GM20000 (cell line): ENCODE results near the gene SLAMF1.
A peak's percentile ranks its signal among the peaks of the same experiment; 100 is the strongest.
"Not testable (repeated sequence)": the region's sequence is repeated elsewhere in the genome, so short reads cannot be mapped to it uniquely, and the experiment has no call there.

Source experiments
- DNase-seq: peaks from one replicate; pipeline ENCODE4 v3.0.0; 2012; ENCODE audit warnings: low spot score
- TF ChIP-seq, protein P1 (sequence below): IDR thresholded peaks from 2 replicates; pipeline ENCODE4 v1.5.1; 2012; ENCODE audit warnings: mild to moderate bottlenecking, control low read depth; ENCODE audit errors: extremely low read depth, missing control alignments

Gene SLAMF1

DNA sequence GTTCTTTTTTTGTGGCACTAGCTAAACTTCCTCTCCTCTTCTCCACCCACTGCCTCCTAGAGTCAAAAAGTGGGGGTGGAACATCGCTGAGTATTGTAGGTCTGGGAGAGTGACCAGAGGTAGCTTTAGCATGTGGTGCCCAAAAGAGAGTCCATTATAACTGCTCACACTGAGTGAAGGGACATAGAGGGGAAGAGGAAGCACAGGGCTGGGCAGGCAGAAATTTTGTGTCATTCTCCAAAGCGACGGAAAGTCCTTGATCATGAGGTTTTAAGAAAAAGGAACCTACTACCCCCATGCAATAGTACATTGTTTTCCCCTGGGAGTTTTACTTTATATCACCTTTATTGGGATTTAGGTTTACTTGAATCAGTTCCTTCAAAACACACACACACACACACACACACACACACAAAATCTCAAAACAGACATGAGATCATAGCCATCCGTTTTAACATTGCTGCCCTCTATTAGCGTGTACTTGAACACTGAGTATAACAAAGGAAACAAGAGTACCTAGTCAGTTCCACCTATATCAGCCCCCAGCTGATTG, 71.7 kb downstream of the SLAMF1 start:
- TF ChIP-seq, protein P1, sequence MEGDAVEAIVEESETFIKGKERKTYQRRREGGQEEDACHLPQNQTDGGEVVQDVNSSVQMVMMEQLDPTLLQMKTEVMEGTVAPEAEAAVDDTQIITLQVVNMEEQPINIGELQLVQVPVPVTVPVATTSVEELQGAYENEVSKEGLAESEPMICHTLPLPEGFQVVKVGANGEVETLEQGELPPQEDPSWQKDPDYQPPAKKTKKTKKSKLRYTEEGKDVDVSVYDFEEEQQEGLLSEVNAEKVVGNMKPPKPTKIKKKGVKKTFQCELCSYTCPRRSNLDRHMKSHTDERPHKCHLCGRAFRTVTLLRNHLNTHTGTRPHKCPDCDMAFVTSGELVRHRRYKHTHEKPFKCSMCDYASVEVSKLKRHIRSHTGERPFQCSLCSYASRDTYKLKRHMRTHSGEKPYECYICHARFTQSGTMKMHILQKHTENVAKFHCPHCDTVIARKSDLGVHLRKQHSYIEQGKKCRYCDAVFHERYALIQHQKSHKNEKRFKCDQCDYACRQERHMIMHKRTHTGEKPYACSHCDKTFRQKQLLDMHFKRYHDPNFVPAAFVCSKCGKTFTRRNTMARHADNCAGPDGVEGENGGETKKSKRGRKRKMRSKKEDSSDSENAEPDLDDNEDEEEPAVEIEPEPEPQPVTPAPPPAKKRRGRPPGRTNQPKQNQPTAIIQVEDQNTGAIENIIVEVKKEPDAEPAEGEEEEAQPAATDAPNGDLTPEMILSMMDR: no peak
- DNase-seq: no peak

DNA sequence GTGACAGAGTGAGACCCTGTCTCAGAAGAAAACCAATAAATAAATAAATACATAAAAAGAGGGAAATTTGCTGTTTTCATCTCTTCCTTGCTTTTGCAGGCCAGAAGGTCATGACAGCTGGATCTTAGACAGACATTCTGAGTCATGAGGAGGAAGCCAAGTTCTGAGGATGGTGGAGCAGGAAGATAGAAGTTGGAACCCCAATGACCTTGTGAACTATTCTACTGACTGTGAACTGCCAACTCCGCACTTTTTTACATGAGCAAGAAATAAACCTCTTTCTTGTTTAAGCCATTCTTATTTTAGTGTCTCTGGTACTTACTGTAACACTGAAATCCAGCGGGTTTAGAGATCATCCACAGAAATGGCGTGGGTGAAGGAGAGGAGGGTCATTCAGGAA, 76.0 kb downstream of the SLAMF1 start:
- no peak for DNase-seq
- TF ChIP-seq, protein P1: no peak

DNA sequence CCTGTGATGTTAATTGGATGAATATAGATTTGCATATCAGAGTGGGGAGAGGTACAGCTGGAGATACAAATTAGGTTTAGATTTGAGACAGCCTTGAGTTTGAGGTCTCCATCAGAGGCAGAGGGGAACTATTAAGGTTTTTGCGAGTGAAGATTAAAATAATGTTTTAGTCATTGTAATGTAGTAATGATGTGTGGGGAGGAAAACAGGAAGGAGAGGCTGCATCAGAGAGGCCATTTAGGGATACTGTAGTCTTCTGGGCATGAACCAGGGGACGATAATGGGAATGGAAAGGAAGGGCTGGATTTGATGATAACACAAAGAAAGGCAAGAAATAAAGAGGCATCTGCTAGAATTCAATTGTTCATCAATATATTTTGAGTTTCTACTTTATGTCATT, 77.0 kb downstream of the SLAMF1 start:
- TF ChIP-seq, protein P1: no peak
- DNase-seq: no peak

DNA sequence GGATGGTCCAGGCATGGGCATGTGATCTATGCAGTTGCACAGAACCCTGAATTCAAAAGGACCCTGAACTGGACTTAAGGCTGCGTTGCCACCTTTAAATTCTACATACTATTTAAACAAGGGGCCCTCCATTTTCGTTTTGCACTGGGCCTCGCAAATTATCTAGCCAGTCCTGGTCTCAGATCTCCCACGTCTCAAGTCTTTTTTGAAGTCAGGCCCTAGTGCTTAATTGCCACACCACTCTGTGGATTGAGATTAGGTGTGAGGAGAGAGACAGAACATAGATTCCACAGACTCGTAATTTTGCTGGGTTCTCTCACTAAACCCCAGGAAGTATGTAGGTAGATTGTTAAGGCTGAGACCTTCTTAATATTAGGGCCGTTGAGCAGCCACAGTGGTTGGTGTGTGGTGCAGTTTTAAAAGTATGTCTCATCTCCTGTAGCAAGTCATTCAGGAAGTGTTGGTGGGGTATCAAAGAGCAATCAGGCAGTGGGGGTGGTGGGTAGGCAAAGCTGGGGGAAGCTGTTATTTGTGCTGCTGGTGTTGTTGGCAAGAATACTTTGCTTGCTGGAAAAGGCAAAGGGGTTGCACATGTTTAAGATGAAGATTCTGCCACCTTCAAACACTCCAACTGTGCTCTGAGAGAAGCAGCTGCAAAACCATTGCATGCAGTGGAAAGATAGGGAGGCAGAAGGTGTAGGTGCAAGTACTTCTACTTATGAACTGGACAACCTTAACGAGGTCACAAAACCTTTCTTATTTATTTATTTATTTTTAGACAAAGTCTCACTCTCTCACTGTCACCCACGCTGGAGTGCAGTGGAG, 78.8 kb downstream of the SLAMF1 start:
- peak; percentile 34 for DNase-seq
- TF ChIP-seq, protein P1: no peak

DNA sequence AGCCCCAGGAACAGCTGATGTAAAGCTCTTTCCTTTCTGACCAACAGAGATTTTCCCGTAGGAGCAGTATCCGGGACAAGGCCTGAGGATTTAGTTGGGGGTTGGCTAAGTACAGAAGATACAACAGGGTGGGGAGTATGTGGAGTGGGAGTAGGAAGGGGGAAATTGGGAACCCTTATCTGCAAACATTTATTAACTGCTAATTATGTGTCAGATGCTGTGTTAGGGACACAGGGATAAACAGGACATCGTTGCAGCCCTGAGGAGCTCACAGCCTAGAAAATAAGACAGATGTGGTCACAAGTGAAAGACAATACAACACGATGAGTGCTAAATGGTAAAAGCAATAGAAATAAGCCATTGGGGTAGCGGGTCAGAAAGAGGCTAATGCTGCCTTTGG, 79.5 kb downstream of the SLAMF1 start:
- TF ChIP-seq, protein P1: no peak
- DNase-seq: no peak

DNA sequence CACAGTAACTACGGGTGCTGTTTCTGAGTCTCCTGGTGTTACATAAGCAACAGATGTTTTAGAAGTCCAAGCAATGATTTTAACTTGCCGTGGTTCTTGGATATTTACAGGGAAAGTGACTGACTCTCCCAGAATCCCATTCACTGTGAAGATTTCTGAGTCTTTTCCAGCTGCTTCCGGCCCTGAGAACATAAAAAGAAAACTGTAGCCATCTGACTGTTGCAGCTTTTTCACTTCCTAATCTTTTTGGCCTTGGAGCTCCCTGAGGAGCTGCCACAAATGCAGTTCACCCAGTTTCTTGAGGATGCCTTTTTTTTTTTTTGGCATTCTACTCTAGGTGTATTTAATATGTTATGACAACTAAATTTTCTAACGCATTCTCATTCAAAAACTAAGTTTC, 81.3 kb downstream of the SLAMF1 start:
- no peak for DNase-seq
- TF ChIP-seq, protein P1: no peak

DNA sequence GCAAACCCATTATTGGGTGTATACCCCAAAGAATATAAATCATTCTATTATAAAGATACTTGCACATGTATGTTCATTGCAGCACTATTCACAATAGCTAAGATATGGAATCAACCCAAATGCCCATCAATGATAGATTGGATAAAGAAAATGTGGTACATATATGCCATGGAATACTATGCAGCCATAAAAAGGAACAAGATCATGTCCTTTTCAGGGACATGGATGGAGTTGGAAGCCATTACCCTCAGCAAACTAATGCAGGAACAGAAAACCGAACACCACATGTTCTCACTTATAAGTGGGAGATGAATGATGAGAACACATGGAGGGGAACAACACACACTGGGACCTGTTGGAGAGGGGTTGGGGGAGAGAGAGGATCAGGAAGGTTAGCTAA, 83.6 kb downstream of the SLAMF1 start:
- DNase-seq: not testable (repeated sequence)

DNA sequence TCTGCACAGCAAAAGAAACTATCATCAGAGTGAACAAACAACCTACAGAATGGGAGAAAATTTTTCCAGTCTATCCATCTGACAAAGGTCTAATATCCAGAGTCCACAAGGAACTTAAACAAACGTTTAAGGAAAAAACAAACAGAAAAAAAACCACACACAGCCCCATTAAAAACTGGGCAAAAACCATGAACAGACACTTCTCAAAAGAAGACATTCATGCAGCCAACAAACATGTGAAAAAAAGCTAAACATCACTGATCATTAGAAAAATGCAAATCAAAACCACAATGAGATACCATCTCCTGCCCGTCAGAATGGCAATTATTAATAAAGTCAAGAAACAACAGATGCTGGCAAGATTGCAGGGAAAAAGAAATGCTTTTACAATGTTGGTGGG, 84.1 kb downstream of the SLAMF1 start:
- not testable (repeated sequence) for DNase-seq
